ENCODE measurements around the gene SLC43A3.
"Not testable (repeated sequence)": the region's sequence is repeated elsewhere in the genome, so short reads cannot be mapped to it uniquely, and the experiment has no call there.

SLC43A3 gene

DNA sequence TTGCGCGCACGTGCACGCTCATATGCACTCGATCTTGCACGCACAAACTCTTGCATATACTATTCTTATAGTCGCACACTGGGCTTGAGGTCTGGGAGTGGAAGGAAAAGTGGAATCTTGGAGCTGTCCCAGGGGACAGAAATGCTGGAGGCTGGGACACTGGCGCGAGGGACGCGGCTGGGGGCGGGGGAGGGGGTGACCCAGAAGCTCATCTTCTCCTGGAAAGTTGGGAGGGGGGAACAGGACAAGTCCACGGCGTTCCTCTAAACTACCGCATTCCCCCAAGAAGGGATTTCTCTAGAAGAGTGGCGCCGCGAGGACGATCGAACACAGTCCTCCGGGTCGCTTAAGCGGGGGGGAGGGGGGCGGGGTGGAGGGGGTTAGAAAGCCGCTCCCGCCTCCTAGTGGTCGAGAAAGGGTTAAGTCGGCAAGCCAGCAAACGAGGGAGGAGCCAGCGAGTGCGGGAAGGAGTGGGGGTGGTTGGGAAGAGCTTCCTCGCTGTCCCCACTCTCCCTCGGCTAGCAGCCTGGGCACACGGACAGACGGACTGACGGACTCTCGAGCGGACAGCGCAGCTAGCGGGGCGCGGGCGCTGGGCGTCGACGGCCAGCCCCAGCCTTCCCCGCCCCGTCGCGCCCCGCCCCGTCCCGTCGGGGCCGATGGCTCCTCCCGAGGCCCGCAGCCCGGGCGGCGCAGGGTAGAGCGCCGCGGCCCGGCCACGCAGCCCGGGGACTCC lies 33.3 kb upstream of the SLC43A3 start, which contains the start of gene RTN4RL2:
TSS of gene RTN4RL2 (plus strand) at position 507 of the 736 bp plus-strand sequence. CDS start 338 bp downstream, outside the sequence.
- no peak for FAIRE-seq

GRCh38 chr11:57459164-57460021 lies 32.5 kb upstream of the SLC43A3 start:
- no peak for DNase-seq (ENCODE audit: insufficient read length, low spot score)
- no peak for FAIRE-seq

More for the DNA sequence above, 33.3 kb upstream of the SLC43A3 start, which contains the start of gene RTN4RL2:
- peak; percentile 63 for DNase-seq (ENCODE audit: insufficient read length, low spot score)

DNA sequence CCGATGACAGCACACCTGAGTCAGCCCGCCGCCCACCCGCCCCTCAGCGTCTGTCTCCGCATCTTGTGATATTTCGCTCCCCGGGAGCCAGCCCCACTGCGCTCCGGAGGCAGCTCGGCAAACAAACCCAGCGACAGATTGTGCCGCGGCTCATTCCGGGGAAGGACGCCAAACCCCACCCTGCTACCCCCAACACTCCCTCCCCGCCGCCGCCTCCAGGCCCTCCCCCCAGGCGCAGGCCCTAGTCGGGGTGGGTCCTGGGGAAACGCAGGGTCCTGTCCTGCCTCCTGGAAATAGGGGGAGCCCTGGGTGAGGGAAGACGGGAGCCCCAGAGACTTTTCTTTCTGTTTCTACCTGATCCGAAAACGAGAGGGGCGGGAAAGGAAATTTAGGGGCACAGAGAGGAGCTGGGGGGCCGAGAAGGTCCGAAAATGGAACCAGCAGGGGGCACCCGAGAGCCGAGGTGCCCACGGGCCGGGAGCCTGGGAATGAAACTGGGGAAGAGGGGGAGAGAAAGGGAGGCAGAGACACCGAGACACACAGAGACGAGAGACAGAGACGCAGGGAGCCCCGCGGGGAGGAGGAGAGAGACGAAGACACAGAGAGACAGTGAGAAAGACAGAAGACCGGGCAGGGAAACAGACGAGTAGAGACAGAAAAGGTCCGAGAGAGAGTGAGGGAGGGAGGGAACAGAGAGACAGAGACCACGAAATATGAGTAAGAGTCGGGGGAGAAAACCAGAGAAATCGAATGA lies 31.7 kb upstream of the SLC43A3 start:
- peak; percentile 54 for DNase-seq (ENCODE audit: insufficient read length, low spot score)
- no peak for FAIRE-seq

DNA sequence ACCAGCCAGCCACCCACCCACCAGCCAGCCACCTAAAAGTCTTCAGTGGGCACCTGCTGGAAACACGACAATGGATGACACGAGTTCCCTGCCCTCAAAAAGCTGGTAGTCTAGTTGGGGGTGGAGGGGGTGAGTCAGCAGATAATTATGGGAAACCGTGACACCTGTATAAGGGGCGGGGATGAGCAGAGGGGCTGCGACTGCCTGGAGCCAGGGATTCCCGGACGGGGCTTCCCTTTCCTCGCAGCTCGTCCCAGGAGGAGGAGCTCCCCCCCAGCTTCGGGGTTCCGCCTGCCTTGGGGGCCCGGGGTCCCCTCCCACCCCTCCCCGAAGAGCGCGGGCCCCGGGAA lies 31.1 kb upstream of the SLC43A3 start:
- DNase-seq (ENCODE audit: insufficient read length, low spot score) (no peak), FAIRE-seq (no peak)

DNA sequence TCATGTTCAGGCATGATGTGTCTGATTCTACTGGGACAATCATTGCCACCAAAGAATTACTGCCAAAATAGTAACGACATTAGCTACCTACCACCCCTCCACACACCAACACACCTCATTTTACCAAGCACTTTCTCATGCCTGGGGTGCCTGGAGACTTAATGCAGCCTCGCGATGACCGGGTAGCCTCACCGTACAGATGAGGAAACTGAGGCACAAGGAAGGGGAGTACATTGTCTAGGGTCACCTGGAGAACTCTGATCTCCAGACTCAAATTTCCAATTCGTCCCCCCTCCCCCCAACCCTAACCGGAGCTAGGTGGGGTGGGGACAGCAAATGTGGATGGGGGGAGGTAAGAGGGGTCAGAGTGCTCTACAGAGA lies 30.7 kb upstream of the SLC43A3 start:
- FAIRE-seq (peak; percentile 66), DNase-seq (ENCODE audit: insufficient read length, low spot score) (no peak)

GRCh38 chr11:57456960-57457642 lies 30.2 kb upstream of the SLC43A3 start:
- DNase-seq (ENCODE audit: insufficient read length, low spot score) (peak; percentile 84), FAIRE-seq (no peak)

- FAIRE-seq (no peak), DNase-seq (ENCODE audit: insufficient read length, low spot score) (no peak)
Measured at GRCh38 chr11:57453543-57454177, 26.7 kb upstream of the SLC43A3 start.

- DNase-seq (ENCODE audit: insufficient read length, low spot score) (no peak), FAIRE-seq (no peak)
Measured at GRCh38 chr11:57446055-57446454, 19.1 kb upstream of the SLC43A3 start.

DNA sequence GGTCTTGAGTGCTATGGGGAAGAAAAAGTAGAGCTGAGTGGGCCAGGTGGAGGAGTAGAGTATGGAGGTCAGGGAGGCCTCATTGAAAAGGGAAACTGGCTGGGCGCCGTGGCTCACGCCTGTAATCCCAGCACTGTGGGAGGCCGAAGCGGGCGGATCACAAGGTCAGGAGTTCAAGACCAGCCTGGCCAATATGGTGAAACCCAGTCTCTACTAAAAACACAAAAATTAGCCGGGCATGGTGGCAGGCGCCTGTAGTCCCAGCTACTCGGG lies 18.1 kb upstream of the SLC43A3 start:
- FAIRE-seq; DNase-seq (ENCODE audit: insufficient read length, low spot score): not testable (repeated sequence)

DNA sequence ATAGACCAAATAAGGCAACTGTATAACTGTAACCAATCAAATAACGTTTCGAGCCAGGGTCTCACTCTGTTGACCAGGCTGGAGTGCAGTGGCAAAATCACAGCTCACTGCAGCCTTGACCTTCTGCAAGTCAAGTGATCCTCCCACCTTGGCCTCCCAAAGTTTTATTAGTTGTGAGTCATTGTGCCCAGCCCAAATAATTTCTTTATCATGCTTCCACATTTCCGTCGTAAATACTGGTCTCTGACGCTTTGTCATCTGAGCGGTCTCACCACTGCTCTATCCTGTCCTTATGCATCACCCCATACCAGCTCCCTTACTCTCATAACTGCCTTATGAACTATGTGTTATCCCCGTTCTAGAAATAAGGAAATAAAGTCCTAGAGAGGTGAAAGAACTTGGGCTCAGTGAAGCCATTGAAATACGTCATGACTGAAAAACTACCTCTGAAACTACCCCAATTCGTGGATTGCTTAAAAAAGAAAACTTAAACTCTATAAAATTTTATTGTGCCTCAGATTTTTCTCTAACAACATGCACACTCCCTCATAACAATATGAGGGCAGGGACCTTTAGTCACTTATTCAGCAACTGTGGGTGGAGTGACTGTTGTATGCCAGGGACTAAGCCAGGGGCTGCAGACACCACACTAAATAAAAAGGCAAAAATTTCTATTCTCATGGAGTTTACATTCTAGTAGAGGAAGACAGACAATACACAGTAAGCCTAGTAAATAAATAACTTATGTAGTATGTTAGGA lies 17.6 kb upstream of the SLC43A3 start:
- FAIRE-seq, result no peak
- no peak for DNase-seq (ENCODE audit: insufficient read length, low spot score)

- DNase-seq (ENCODE audit: insufficient read length, low spot score), result no peak
- no peak for FAIRE-seq
Measured at GRCh38 chr11:57440744-57441414, 14.0 kb upstream of the SLC43A3 start.

DNA sequence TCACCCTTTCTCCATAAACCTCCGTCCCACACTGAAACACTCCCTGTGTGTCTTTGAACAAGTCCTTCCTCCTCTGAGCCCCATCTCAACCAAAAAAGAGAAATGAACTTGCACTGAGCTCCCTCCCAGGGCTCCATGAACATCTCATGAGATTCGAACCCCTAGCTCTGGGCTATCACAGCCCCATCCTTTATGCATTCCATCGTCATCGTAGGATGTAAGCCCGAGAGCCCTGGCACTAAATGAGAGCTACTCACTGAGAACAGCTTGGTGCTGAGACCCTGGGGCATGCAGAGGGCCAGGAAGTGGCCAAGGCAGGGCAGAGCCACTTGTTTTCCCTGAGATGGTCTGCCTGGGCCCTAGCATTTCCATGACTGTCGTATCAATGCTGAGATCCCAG lies 12.9 kb upstream of the SLC43A3 start:
- FAIRE-seq, result no peak
- DNase-seq (ENCODE audit: insufficient read length, low spot score), result no peak

DNA sequence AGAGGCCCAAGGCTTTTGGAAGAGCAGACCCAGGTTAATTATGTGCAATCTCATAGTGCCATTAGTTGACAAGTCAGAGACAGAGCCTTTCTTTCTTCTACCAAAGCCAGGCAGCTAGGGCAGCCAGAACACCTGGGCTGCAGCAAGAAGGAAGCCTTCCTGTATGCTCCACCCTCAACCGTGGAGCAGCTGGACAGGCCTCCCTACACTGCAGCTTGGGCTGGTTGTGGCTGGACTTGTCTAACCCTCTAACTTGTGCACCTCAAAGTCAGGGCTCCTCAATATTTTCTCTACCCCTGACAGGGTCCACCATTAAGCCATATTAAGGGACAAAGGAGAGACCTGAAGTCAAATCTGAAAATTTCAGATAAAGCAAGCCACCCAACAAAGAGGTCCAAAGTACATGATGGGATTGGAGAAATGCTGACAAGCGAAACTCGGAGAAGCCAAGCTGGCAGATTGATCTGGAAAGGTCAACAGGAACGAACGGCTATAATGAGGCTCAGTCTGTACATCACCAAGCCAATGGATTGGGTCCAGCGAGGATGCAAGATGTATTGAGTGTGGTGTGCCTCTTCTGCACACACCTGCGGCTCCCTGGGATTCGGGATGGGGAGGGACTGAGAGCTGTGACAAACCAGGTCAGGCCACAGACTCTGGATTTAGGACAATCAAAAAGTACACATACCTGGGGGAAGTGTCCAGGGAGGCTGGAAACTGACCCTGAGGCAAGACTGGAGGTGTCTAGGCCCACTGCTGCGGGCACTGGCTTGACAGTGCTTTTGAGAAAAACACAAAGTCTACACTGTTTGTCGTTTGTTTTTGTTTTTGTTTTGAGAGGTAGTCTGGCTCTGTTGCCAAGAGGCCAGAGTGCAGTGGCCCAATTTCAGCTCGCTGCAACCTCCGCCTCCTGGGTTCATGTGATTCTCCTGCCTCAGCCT lies 11.7 kb upstream of the SLC43A3 start:
- no peak for DNase-seq (ENCODE audit: insufficient read length, low spot score)
- no peak for FAIRE-seq

GRCh38 chr11:57436031-57436430 lies 9.1 kb upstream of the SLC43A3 start:
- FAIRE-seq (no peak), DNase-seq (ENCODE audit: insufficient read length, low spot score) (no peak)

DNA sequence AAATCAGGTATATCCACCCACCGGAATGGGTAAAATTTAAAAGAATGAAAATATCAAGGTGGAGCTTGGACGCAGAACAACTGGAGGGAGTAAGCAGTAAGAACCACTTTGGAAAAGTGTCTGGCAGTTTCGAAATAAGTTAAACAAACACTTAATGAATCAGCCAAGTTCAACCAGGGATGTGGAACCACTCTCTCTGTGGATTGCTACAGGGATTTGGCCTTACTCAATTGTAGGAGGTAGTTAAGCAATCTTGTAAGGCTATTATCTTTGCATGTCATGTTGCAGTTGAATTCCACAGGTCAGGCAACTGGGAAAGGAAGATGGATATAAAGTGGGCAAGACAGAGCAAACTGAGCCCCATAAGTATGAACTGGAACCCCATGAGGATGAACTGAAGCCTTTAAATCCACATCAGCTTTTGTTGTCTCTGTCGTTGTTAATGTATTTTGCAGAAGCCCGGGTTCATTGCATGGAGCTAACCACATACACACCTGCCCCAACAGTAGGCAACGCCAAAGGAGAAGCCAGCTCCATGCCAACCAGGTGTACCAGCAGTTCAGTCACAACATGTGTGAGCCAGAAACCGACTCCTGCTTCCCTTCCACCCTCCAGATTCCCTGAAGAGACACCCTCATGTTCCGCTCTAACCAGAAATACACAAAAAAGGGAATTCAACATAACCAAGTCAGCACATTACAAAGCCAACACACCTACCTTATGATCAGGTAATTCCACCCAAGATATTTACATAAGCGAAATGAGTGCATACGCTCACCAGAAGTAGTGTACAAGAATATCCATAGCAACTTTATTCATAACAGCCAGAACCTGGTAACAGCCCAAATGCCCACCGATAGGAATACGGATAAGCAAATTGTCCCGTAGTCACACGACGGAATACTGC lies 8.0 kb upstream of the SLC43A3 start:
- DNase-seq (ENCODE audit: insufficient read length, low spot score) (peak; percentile 42), FAIRE-seq (no peak)

- FAIRE-seq, result no peak
- DNase-seq (ENCODE audit: insufficient read length, low spot score), result no peak
Measured at GRCh38 chr11:57432714-57433163, 5.8 kb upstream of the SLC43A3 start.

GRCh38 chr11:57432149-57432561 lies 5.2 kb upstream of the SLC43A3 start:
- DNase-seq (ENCODE audit: insufficient read length, low spot score), result no peak
- FAIRE-seq, result no peak

Measured in HTR-8/SVneo (cell line).